A549 (cell line): ENCODE measurements around the gene ENTREP1. TPM values are rescaled to one million over a fixed set of nuclear protein-coding genes. Genes with fewer than 3 reads are reported as not detected.

ENCODE experiments used
- ATAC-seq, 2 experiments: fragments of 200-7000 bp in 1 of 2; fragments of >200 bp in 1 of 2; cut with Nextera tagmentation in 1 of 2; cut with Tn5 transposase in 1 of 2; 3 replicates each; pipeline versions ENCODE4 v1.8.0 to v1.9.1; 2018 to 2020; ENCODE audit warnings: mild to moderate bottlenecking in 1 of 2, moderate library complexity in 1 of 2
- CTCF ChIA-PET: fragments of 300-600 bp; sonication (Branson Sonifier 250); formaldehyde crosslinking; extraction: SDS; loops from one replicate; lab custom pipeline; 2021; ENCODE audit warnings: antibody characterized with exemption, inconsistent platforms; lab: Yijun Ruan, JAX
- POLR2A ChIA-PET: fragments of 350-600 bp; formaldehyde crosslinking; extraction: SDS; loops from one replicate; lab custom pipeline; 2021; ENCODE audit warnings: antibody characterized with exemption, inconsistent platforms; lab: Yijun Ruan, JAX
- DNase-seq, 2 experiments: peaks; one replicate each; pipeline versions ENCODE4 v3.0.0 to v3.0.0-alpha.2; 2011 to 2016; ENCODE audit warnings: low read depth in 1 of 2, low spot score in 1 of 2
- FAIRE-seq: peaks from 2 replicates; lab custom pipeline; 2011; peaks lifted over from hg19 to GRCh38; lab: Jason Lieb, UNC
- H3K27ac ChIP-seq, 2 experiments: fragments of >200 bp; sonication (Bioruptor Twin); formaldehyde crosslinking; 3 replicates each; pipeline ENCODE4 v1.5.1; 2016 to 2017
- H3K4me1 ChIP-seq: fragments of >200 bp; sonication (Bioruptor Twin); formaldehyde crosslinking; 3 replicates; pipeline ENCODE4 v1.6.1; 2016
- H3K4me2 ChIP-seq: fragments of >200 bp; sonication (Bioruptor Twin); formaldehyde crosslinking; 3 replicates; pipeline ENCODE4 v1.6.1; 2016
- H3K4me3 ChIP-seq: fragments of >200 bp; sonication (Bioruptor Twin); formaldehyde crosslinking; 3 replicates; pipeline ENCODE4 v1.5.1; 2016
- H3K9me3 ChIP-seq: fragments of >200 bp; sonication (Bioruptor Twin); formaldehyde crosslinking; 3 replicates; pipeline ENCODE4 v1.6.1; 2016
- CHD2 ChIP-seq: fragments of 150-350 bp; IDR thresholded peaks from 2 replicates; pipeline ENCODE4 v1.6.1; 2014; ENCODE audit warnings: low read length; ENCODE audit not compliant: partially characterized antibody
- CHD4 ChIP-seq: fragments of 200-600 bp; sonication (generic); IDR thresholded peaks from 2 replicates; pipeline ENCODE4 v1.6.1; 2016; ENCODE audit warnings: antibody characterized with exemption, mild to moderate bottlenecking, borderline replicate concordance
- EP300 ChIP-seq, 2 experiments: fragments of >200 bp; sonication (Bioruptor Twin); formaldehyde crosslinking; IDR thresholded peaks; 2 replicates in 1 of 2; 3 replicates in 1 of 2; pipeline ENCODE4 v1.6.1; 2016 to 2017
- FOXS1 ChIP-seq: fragments of 250-450 bp; sonication (Bioruptor Pico); IDR thresholded peaks from 2 replicates; pipeline ENCODE4 v1.5.0; 2020; ENCODE audit warnings: mild to moderate bottlenecking, moderate library complexity
- GATA3 ChIP-seq: IDR thresholded peaks from 2 replicates; pipeline ENCODE4 v1.6.1; 2012; ENCODE audit warnings: borderline replicate concordance
- MAZ ChIP-seq: fragments of 150-350 bp; IDR thresholded peaks from 2 replicates; pipeline ENCODE4 v1.6.1; 2014; ENCODE audit warnings: antibody characterized with exemption, low read depth, low read length, borderline replicate concordance
- NPAS2 ChIP-seq: fragments of 250-450 bp; sonication (Bioruptor Pico); IDR thresholded peaks from 2 replicates; pipeline ENCODE4 v1.8.0; 2022; ENCODE audit warnings: mild to moderate bottlenecking, moderate library complexity, borderline replicate concordance
- PHF8 ChIP-seq: fragments of 200-600 bp; sonication (generic); IDR thresholded peaks from 2 replicates; pipeline ENCODE4 v1.6.1; 2016; ENCODE audit warnings: low read depth, mild to moderate bottlenecking, antibody characterized with exemption, moderate library complexity, borderline replicate concordance
- RAD21 ChIP-seq, 2 experiments: fragments of >200 bp in 1 of 2; sonication (Bioruptor Twin) in 1 of 2; formaldehyde crosslinking in 1 of 2; IDR thresholded peaks in 1 of 2; conservative IDR thresholded peaks in 1 of 2; 2 replicates in 1 of 2; 3 replicates in 1 of 2; pipeline ENCODE4 v1.6.1; 2012 to 2018; ENCODE audit warnings: inconsistent platforms in 1 of 2
- RARB ChIP-seq: fragments of 250-450 bp; sonication (Bioruptor Pico); IDR thresholded peaks from 2 replicates; pipeline ENCODE4 v1.8.0; 2021; ENCODE audit warnings: mild to moderate bottlenecking, moderate library complexity
- RNF2 ChIP-seq: fragments of 200-600 bp; sonication (generic); IDR thresholded peaks from 2 replicates; pipeline ENCODE4 v1.6.1; 2016; ENCODE audit warnings: low read depth, mild to moderate bottlenecking, antibody characterized with exemption, moderate library complexity, borderline replicate concordance
- SREBF2 ChIP-seq: fragments of 450-650 bp; IDR thresholded peaks from 2 replicates; pipeline ENCODE4 v1.6.1; 2014; ENCODE audit warnings: mild to moderate bottlenecking, moderate library complexity
- TP53 ChIP-seq: fragments of 250-450 bp; sonication (Bioruptor Pico); IDR thresholded peaks from 2 replicates; pipeline ENCODE4 v1.5.0; 2021; ENCODE audit warnings: mild to moderate bottlenecking, moderate library complexity
- USF2 ChIP-seq: fragments of 450-650 bp; IDR thresholded peaks from 2 replicates; pipeline ENCODE4 v1.6.1; 2014; ENCODE audit warnings: antibody characterized with exemption
- ZFP36 ChIP-seq: fragments of 450-650 bp; IDR thresholded peaks from 2 replicates; pipeline ENCODE4 v1.6.1; 2014; ENCODE audit warnings: borderline replicate concordance; ENCODE audit not compliant: partially characterized antibody
- WGBS: methylation state at CpG from one replicate; pipeline ENCODE4 v1.1.6; 2017; ENCODE audit errors: missing lambda C conversion rate; 5-methylcytosine and 5-hydroxymethylcytosine counted together
- polyA plus RNA-seq, 4 experiments: library from polyadenylated mRNA; depleted of rRNA in 3 of 4; stranded (reverse); fragments of >200 nt; fragmentation: RNase III in 1 of 4; extraction: RNeasy Plus Mini Kit Qiagen cat#74134 plus additional on column Dnase treatment in 1 of 4; gene quantifications; 2 replicates in 3 of 4; 3 replicates in 1 of 4; pipeline ENCODE4 v1.2.3, GENCODE V29; 2011 to 2017
- TF ChIP-seq, protein P1 (sequence below): fragments of 250-450 bp; sonication (Bioruptor Pico); IDR thresholded peaks from 2 replicates; pipeline ENCODE4 v1.5.0; 2020; ENCODE audit warnings: low read depth, mild to moderate bottlenecking, moderate library complexity
- TF ChIP-seq, protein P2 (sequence below): fragments of 200-600 bp; sonication (generic); IDR thresholded peaks from 2 replicates; pipeline ENCODE4 v1.6.1; 2016; ENCODE audit warnings: antibody characterized with exemption, mild to moderate bottlenecking, moderate library complexity
- TF ChIP-seq, protein P3 (sequence below): IDR thresholded peaks from 2 replicates; pipeline ENCODE4 v1.6.1; 2012

Gene ENTREP1
- polyA plus RNA-seq, 2 of the 4 experiments (the other 2 are of a cell fraction) = 0.03 to 0.09 TPM

GRCh38 chr9:69425136-69425801, 100.3 kb downstream of the ENTREP1 start:
- H3K9me3 ChIP-seq = no peaks in the 10 kb centered on the region
- no peak for FAIRE-seq
- no peak overlapping the region for H3K27ac ChIP-seq
- ATAC-seq = no peak
- no peak overlapping the region for H3K4me3 ChIP-seq
- TF ChIP-seq FOXS1 (CRISPR knock-in tag) (no peak), NPAS2 (CRISPR knock-in tag) (no peak), ZFP36 (no peak), RARB (no peak)
- TF ChIP-seq, protein P1, sequence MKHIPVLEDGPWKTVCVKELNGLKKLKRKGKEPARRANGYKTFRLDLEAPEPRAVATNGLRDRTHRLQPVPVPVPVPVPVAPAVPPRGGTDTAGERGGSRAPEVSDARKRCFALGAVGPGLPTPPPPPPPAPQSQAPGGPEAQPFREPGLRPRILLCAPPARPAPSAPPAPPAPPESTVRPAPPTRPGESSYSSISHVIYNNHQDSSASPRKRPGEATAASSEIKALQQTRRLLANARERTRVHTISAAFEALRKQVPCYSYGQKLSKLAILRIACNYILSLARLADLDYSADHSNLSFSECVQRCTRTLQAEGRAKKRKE = no peak
- TF ChIP-seq, protein P2, sequence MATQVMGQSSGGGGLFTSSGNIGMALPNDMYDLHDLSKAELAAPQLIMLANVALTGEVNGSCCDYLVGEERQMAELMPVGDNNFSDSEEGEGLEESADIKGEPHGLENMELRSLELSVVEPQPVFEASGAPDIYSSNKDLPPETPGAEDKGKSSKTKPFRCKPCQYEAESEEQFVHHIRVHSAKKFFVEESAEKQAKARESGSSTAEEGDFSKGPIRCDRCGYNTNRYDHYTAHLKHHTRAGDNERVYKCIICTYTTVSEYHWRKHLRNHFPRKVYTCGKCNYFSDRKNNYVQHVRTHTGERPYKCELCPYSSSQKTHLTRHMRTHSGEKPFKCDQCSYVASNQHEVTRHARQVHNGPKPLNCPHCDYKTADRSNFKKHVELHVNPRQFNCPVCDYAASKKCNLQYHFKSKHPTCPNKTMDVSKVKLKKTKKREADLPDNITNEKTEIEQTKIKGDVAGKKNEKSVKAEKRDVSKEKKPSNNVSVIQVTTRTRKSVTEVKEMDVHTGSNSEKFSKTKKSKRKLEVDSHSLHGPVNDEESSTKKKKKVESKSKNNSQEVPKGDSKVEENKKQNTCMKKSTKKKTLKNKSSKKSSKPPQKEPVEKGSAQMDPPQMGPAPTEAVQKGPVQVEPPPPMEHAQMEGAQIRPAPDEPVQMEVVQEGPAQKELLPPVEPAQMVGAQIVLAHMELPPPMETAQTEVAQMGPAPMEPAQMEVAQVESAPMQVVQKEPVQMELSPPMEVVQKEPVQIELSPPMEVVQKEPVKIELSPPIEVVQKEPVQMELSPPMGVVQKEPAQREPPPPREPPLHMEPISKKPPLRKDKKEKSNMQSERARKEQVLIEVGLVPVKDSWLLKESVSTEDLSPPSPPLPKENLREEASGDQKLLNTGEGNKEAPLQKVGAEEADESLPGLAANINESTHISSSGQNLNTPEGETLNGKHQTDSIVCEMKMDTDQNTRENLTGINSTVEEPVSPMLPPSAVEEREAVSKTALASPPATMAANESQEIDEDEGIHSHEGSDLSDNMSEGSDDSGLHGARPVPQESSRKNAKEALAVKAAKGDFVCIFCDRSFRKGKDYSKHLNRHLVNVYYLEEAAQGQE = no peak
- WGBS = 61% methylated on average over 17 of the region's 17 CpGs
- no peak for DNase-seq
- CTCF ChIA-PET = interaction anchor here (0.6 to 1.9 kb wide), 8 partner anchors 121 to 923 kb away, joined by 3 to 5 read pairs (median 4); no protein-coding TSS in a partner anchor
- POLR2A ChIA-PET = no interaction called here
- H3K4me1 ChIP-seq = no peaks in the 10 kb centered on the region
- H3K4me2 ChIP-seq = no peak overlapping the region

DNA sequence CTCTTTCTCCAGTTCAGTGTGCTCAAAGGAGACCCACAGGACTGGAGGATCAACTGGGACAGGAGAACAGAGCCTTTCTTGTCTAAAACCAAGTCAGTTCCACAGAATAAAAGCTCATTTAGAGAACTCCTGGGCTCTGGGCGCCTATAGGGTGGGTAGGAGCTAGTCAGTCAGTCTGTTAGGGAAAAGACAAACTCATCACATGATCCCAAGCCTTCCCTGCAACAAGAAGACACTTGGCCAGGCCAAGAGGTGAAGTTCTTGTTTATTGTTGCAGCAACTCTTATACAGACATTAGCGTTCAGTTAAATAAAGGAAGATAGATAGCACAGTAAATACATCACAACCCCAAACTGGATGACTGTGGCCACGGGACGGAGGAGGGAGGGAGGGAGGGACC, 102.3 kb downstream of the ENTREP1 start:
- Histone ChIP-seq H3K4me1 (no peaks in the 10 kb centered on the region), H3K4me2 (no peak overlapping the region), H3K27ac (no peak overlapping the region)
- no peak for DNase-seq
- FAIRE-seq = no peak
- POLR2A ChIA-PET = no interaction called here
- no peak for ATAC-seq
- TF ChIP-seq CHD2 (no peak), SREBF2 (no peak), EP300 (IDR thresholded peaks at IDR 0.05) (no peak), CHD4 (no peak), MAZ (no peak), RARB (no peak), GATA3 (no peak), ZFP36 (no peak), RAD21 (conservative IDR thresholded peaks at IDR 0.05 in 1 of 2, IDR thresholded peaks at IDR 0.05 in 1 of 2) (no peak), RNF2 (no peak), TP53 (CRISPR knock-in tag) (no peak), PHF8 (no peak), USF2 (no peak)
- TF ChIP-seq, protein P3, sequence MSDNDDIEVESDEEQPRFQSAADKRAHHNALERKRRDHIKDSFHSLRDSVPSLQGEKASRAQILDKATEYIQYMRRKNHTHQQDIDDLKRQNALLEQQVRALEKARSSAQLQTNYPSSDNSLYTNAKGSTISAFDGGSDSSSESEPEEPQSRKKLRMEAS = no peak
- TF ChIP-seq, protein P1 = no peak
- TF ChIP-seq, all 56 proteins: peak for 0
- CTCF ChIA-PET = no interaction called here
- H3K9me3 ChIP-seq = no peaks in the 10 kb centered on the region
- no peak overlapping the region for H3K4me3 ChIP-seq
- 47% methylated on average over 4 of the region's 4 CpGs for WGBS
